Stimulated activated CD8-positive, alpha-beta memory T cell treated with anti-CD3 and anti-CD28 coated beads, Interleukin-12 subunit alpha, Interleukin-12 subunit beta, amount 100 ng/mL, for 24 hours (primary cell): ENCODE results near the gene XAGE3.
"Not testable (repeated sequence)": the region's sequence is repeated elsewhere in the genome, so short reads cannot be mapped to it uniquely, and the experiment has no call there.

Experiments
- DNase-seq: peaks from one replicate; pipeline ENCODE4 v3.0.0-alpha.2; 2020; ENCODE audit errors: extremely low read depth

Gene XAGE3

GRCh38 chrX:52867610-52868348 is at the start of gene XAGE3:
TSS of gene XAGE3 (minus strand) at chrX:52868083. CDS start at chrX:52867133, 950 bp downstream.
- no peak for DNase-seq

- DNase-seq = not testable (repeated sequence)
Observed at GRCh38 chrX:52914704-52915103, 46.8 kb upstream of the XAGE3 start.

GRCh38 chrX:52913681-52914080 is 45.8 kb upstream of the XAGE3 start:
- DNase-seq = not testable (repeated sequence)

- DNase-seq = not testable (repeated sequence)
Observed at GRCh38 chrX:52909313-52909969, 41.6 kb upstream of the XAGE3 start.

- DNase-seq = not testable (repeated sequence)
Observed at GRCh38 chrX:52907900-52908299, 40.0 kb upstream of the XAGE3 start.

GRCh38 chrX:52907137-52907536 is 39.3 kb upstream of the XAGE3 start:
- DNase-seq = not testable (repeated sequence)

GRCh38 chrX:52906072-52906471 is 38.2 kb upstream of the XAGE3 start:
- DNase-seq = not testable (repeated sequence)

GRCh38 chrX:52905531-52905930 is 37.6 kb upstream of the XAGE3 start:
- not testable (repeated sequence) for DNase-seq

GRCh38 chrX:52896855-52897709 is 29.2 kb upstream of the XAGE3 start, which contains the start of gene FAM156B:
TSS of gene FAM156B (plus strand) at chrX:52897330. CDS start at chrX:52907226, 9,896 bp downstream.
- not testable (repeated sequence) for DNase-seq

GRCh38 chrX:52896438-52896837 is 28.6 kb upstream of the XAGE3 start:
- DNase-seq = not testable (repeated sequence)

- DNase-seq = not testable (repeated sequence)
Observed at GRCh38 chrX:52888090-52888489, 20.2 kb upstream of the XAGE3 start.

- DNase-seq = not testable (repeated sequence)
Observed at GRCh38 chrX:52887459-52887858, 19.6 kb upstream of the XAGE3 start.

- DNase-seq = not testable (repeated sequence)
Observed at GRCh38 chrX:52876386-52876785, 8.5 kb upstream of the XAGE3 start.

- DNase-seq = not testable (repeated sequence)
Observed at GRCh38 chrX:52875436-52875835, 7.6 kb upstream of the XAGE3 start.

GRCh38 chrX:52874661-52875060 is 6.8 kb upstream of the XAGE3 start:
- no peak for DNase-seq

- not testable (repeated sequence) for DNase-seq
Observed at GRCh38 chrX:52873825-52874224, 5.9 kb upstream of the XAGE3 start.

GRCh38 chrX:52870046-52870445 is 2.2 kb upstream of the XAGE3 start:
- DNase-seq = no peak

GRCh38 chrX:52865343-52865998 is 2.4 kb downstream of the XAGE3 start:
- no peak for DNase-seq

GRCh38 chrX:52856991-52857525 is 10.8 kb downstream of the XAGE3 start:
- DNase-seq = not testable (repeated sequence)

GRCh38 chrX:52852110-52852860 is 15.6 kb downstream of the XAGE3 start:
- no peak for DNase-seq
